GM23338 (cell line): ENCODE results near the gene DDX4.

Source experiments
- EZH2 ChIP-seq: fragments of 200-600 bp; sonication (generic); IDR thresholded peaks from one replicate; pipeline ENCODE4 v1.8.0; 2017; ENCODE audit warnings: antibody characterized with exemption, mild to moderate bottlenecking, low read depth; ENCODE audit not compliant: unreplicated experiment
- EZH2phosphoT487 ChIP-seq: fragments of 200-600 bp; sonication (generic); IDR thresholded peaks from one replicate; pipeline ENCODE4 v1.8.1; 2018; ENCODE audit warnings: antibody characterized with exemption; ENCODE audit not compliant: unreplicated experiment
- JUNB ChIP-seq: IDR thresholded peaks from one replicate; pipeline ENCODE4 v1.6.1; 2016; ENCODE audit warnings: antibody characterized with exemption; ENCODE audit not compliant: unreplicated experiment
- POLR2AphosphoS5 ChIP-seq: IDR thresholded peaks from 2 replicates; pipeline ENCODE4 v1.6.1; 2016; ENCODE audit warnings: antibody characterized with exemption, low read depth
- STAT1 ChIP-seq: IDR thresholded peaks from one replicate; pipeline ENCODE4 v1.6.1; 2016; ENCODE audit warnings: antibody characterized with exemption; ENCODE audit not compliant: unreplicated experiment
- TF ChIP-seq, protein P1 (sequence below), 2 experiments: fragments of 200-600 bp in 1 of 2; sonication (generic) in 1 of 2; conservative IDR thresholded peaks; 2 replicates each; pipeline versions ENCODE4 v1.5.1 to v1.6.1; 2016 to 2017; ENCODE audit warnings: antibody characterized with exemption in 2 of 2, low read depth in 2 of 2, mild to moderate bottlenecking in 2 of 2, moderate library complexity in 1 of 2
- TF ChIP-seq, protein P2 (sequence below): IDR thresholded peaks from one replicate; pipeline ENCODE4 v1.6.1; 2018; ENCODE audit warnings: antibody characterized with exemption; ENCODE audit not compliant: unreplicated experiment

DNA sequence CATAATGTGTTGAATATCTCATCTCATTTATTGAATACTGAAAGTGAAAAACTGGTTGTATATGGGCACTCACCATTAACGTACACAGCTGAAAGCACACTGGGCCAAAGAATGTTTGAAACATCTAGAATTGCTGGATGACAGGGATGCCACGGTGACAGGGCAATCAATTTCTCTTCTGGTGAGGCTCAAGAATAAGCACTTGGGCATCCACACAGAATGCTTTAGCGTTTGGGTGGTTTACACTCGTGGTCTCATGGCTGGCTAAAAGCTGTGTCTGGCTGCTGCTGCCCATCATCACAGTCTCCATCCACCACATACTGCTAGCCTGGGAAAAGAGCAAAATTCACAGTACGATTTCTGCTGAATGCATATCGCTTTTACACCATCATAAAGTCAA lies 82.6 kb downstream of the DDX4 start:
- TF ChIP-seq, protein P1, sequence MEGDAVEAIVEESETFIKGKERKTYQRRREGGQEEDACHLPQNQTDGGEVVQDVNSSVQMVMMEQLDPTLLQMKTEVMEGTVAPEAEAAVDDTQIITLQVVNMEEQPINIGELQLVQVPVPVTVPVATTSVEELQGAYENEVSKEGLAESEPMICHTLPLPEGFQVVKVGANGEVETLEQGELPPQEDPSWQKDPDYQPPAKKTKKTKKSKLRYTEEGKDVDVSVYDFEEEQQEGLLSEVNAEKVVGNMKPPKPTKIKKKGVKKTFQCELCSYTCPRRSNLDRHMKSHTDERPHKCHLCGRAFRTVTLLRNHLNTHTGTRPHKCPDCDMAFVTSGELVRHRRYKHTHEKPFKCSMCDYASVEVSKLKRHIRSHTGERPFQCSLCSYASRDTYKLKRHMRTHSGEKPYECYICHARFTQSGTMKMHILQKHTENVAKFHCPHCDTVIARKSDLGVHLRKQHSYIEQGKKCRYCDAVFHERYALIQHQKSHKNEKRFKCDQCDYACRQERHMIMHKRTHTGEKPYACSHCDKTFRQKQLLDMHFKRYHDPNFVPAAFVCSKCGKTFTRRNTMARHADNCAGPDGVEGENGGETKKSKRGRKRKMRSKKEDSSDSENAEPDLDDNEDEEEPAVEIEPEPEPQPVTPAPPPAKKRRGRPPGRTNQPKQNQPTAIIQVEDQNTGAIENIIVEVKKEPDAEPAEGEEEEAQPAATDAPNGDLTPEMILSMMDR (conservative IDR thresholded peaks at IDR 0.05; ENCODE audit: low read depth in 2 of 2) = no peak
- no peak for TF ChIP-seq POLR2AphosphoS5
- TF ChIP-seq EZH2 = no peak
- TF ChIP-seq JUNB = no peak
- no peak for TF ChIP-seq EZH2phosphoT487
- TF ChIP-seq, protein P2, sequence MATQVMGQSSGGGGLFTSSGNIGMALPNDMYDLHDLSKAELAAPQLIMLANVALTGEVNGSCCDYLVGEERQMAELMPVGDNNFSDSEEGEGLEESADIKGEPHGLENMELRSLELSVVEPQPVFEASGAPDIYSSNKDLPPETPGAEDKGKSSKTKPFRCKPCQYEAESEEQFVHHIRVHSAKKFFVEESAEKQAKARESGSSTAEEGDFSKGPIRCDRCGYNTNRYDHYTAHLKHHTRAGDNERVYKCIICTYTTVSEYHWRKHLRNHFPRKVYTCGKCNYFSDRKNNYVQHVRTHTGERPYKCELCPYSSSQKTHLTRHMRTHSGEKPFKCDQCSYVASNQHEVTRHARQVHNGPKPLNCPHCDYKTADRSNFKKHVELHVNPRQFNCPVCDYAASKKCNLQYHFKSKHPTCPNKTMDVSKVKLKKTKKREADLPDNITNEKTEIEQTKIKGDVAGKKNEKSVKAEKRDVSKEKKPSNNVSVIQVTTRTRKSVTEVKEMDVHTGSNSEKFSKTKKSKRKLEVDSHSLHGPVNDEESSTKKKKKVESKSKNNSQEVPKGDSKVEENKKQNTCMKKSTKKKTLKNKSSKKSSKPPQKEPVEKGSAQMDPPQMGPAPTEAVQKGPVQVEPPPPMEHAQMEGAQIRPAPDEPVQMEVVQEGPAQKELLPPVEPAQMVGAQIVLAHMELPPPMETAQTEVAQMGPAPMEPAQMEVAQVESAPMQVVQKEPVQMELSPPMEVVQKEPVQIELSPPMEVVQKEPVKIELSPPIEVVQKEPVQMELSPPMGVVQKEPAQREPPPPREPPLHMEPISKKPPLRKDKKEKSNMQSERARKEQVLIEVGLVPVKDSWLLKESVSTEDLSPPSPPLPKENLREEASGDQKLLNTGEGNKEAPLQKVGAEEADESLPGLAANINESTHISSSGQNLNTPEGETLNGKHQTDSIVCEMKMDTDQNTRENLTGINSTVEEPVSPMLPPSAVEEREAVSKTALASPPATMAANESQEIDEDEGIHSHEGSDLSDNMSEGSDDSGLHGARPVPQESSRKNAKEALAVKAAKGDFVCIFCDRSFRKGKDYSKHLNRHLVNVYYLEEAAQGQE = no peak
- no peak for TF ChIP-seq STAT1
